ENCODE results near the gene OR5H2. TPM values are rescaled to one million over a fixed set of nuclear protein-coding genes. Genes with fewer than 3 reads are reported as not detected.

The OR5H2 gene
- total and polyA plus RNA-seq, 4 donors = 0.09 TPM; not detected in 3

- TF ChIP-seq JUND (IDR thresholded peaks at IDR 0.05) (no peak), SP1 (IDR thresholded peaks at IDR 0.05) (no peak), HNF4A (conservative IDR thresholded peaks at IDR 0.05) (no peak)
- Histone ChIP-seq H3K9ac (ENCODE audit: low read depth in 1 of 2, low read length in 2 of 2) (no peak overlapping the region), H3K27me3 (ENCODE audit: control insufficient read depth in 4 of 4, insufficient read depth in 4 of 4, low read length in 3 of 4) (peaks cover 0 to 4% (median 0%) of the 10 kb centered on the region in 4 donors), H3K9me3 (ENCODE audit: control insufficient read depth in 4 of 4, low read length in 3 of 4) (no peaks in the 10 kb centered on the region), H3K27ac (ENCODE audit: low read depth in 1 of 2, low read length in 2 of 2) (no peak overlapping the region), H3K4me1 (ENCODE audit: control insufficient read depth in 4 of 4, insufficient read depth in 4 of 4, low read length in 3 of 4) (no peaks in the 10 kb centered on the region), H3K36me3 (ENCODE audit: control insufficient read depth in 4 of 4, insufficient read depth in 3 of 4, low read depth in 1 of 4, low read length in 3 of 4) (no peaks in the 10 kb centered on the region), H3K4me3 (ENCODE audit: low read depth in 1 of 3, low read length in 3 of 3) (no peak overlapping the region)
- WGBS = 78% methylated on average over 1 of the region's 1 CpG
- DNase-seq (ENCODE audit: low spot score) = no peak
Observed at GRCh38 chr3:98331329-98331728, 49.0 kb downstream of the OR5H2 start.

Other genes starting within 250 kb of the OR5H2 start
- gene GABRR3, start 247.2 kb upstream of the OR5H2 start, total RNA-seq = not detected
- not detected for gene GABRR3, start 247.2 kb upstream of the OR5H2 start, polyA plus RNA-seq
- gene OR5AC2, start 195.3 kb upstream of the OR5H2 start, total RNA-seq = not detected
- not detected for gene OR5AC2, start 195.3 kb upstream of the OR5H2 start, polyA plus RNA-seq
- gene OR5H1, start 151.8 kb upstream of the OR5H2 start, total RNA-seq = not detected
- not detected for gene OR5H1, start 151.8 kb upstream of the OR5H2 start, polyA plus RNA-seq
- not detected for gene OR5H14, start 135.0 kb upstream of the OR5H2 start, total RNA-seq
- gene OR5H14, start 135.0 kb upstream of the OR5H2 start, polyA plus RNA-seq = not detected
- gene OR5H15, start 115.8 kb upstream of the OR5H2 start, total RNA-seq = not detected
- gene OR5H15, start 115.8 kb upstream of the OR5H2 start, polyA plus RNA-seq = not detected
- not detected for gene OR5H6, start 18.3 kb upstream of the OR5H2 start, total RNA-seq
- gene OR5H6, start 18.3 kb upstream of the OR5H2 start, polyA plus RNA-seq = not detected
- gene OR5K4, start 71.3 kb downstream of the OR5H2 start, total RNA-seq = not detected
- not detected for gene OR5K4, start 71.3 kb downstream of the OR5H2 start, polyA plus RNA-seq
- not detected for gene OR5K3, start 108.2 kb downstream of the OR5H2 start, total RNA-seq
- gene OR5K3, start 108.2 kb downstream of the OR5H2 start, polyA plus RNA-seq = not detected
- not detected for gene OR5K1, start 180.7 kb downstream of the OR5H2 start, total RNA-seq
- gene OR5K1, start 180.7 kb downstream of the OR5H2 start, polyA plus RNA-seq = not detected
- gene OR5K2, start 215.2 kb downstream of the OR5H2 start, total RNA-seq = not detected
- not detected for gene OR5K2, start 215.2 kb downstream of the OR5H2 start, polyA plus RNA-seq
- 10 to 100 TPM; 42.6 to 55.5 TPM for gene CLDND1, start 240.4 kb downstream of the OR5H2 start, total RNA-seq
- gene CLDND1, start 240.4 kb downstream of the OR5H2 start, polyA plus RNA-seq = 10 to 100 TPM; 21.8 to 31.5 TPM
- gene GPR15, start 249.5 kb downstream of the OR5H2 start, total RNA-seq = under 1 TPM in 1 of 2 donors, not detected in 1; 0.08 TPM
- gene GPR15, start 249.5 kb downstream of the OR5H2 start, polyA plus RNA-seq = under 1 TPM in 1 of 2 donors, not detected in 1; 0.10 TPM

Data from liver (tissue), 9 donors.